ENCODE results near the gene FRMD1. TPM values are rescaled to one million over a fixed set of nuclear protein-coding genes. Genes with fewer than 3 reads are reported as not detected.

FRMD1 gene
- total RNA-seq, 3 donors from 2014 or later (not counting 1 experiment from before 2014, with no cell fraction given) = not detected

GRCh38 chr6:168054765-168055560, 24.0 kb downstream of the FRMD1 start:
- Histone ChIP-seq H3K4me3 (ENCODE audit: low read length) (no peak overlapping the region), H3K9me3 (ENCODE audit: control insufficient read depth, insufficient read depth, low read length) (no peaks in the 10 kb centered on the region), H3K27me3 (ENCODE audit: control insufficient read depth, insufficient read depth, low read length) (no peaks in the 10 kb centered on the region), H3K27ac (ENCODE audit: low read length) (no peak overlapping the region), H3K36me3 (ENCODE audit: control insufficient read depth, insufficient read depth, low read length) (no peaks in the 10 kb centered on the region), H3K4me1 (ENCODE audit: control insufficient read depth, insufficient read depth, low read length) (no peaks in the 10 kb centered on the region)
- no peak for ATAC-seq
- Mint-ChIP-seq H3K27ac (no peak overlapping the region), H3K27me3 (ENCODE audit: low read depth in 2 of 2) (no peaks in the 10 kb centered on the region), H3K9me3 (no peaks in the 10 kb centered on the region), H3K4me1 (no peaks in the 10 kb centered on the region), H3K4me3 (no peak overlapping the region), H3K36me3 (no peaks in the 10 kb centered on the region)
- TF ChIP-seq, protein P1, sequence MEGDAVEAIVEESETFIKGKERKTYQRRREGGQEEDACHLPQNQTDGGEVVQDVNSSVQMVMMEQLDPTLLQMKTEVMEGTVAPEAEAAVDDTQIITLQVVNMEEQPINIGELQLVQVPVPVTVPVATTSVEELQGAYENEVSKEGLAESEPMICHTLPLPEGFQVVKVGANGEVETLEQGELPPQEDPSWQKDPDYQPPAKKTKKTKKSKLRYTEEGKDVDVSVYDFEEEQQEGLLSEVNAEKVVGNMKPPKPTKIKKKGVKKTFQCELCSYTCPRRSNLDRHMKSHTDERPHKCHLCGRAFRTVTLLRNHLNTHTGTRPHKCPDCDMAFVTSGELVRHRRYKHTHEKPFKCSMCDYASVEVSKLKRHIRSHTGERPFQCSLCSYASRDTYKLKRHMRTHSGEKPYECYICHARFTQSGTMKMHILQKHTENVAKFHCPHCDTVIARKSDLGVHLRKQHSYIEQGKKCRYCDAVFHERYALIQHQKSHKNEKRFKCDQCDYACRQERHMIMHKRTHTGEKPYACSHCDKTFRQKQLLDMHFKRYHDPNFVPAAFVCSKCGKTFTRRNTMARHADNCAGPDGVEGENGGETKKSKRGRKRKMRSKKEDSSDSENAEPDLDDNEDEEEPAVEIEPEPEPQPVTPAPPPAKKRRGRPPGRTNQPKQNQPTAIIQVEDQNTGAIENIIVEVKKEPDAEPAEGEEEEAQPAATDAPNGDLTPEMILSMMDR (IDR thresholded peaks at IDR 0.05) = no peak
- intact Hi-C loops (cut with micrococcal nuclease) = no loop called here
- DNase-seq = no peak
- WGBS (ENCODE audit: insufficient coverage) = 89% methylated on average over 18 of the region's 18 CpGs

DNA sequence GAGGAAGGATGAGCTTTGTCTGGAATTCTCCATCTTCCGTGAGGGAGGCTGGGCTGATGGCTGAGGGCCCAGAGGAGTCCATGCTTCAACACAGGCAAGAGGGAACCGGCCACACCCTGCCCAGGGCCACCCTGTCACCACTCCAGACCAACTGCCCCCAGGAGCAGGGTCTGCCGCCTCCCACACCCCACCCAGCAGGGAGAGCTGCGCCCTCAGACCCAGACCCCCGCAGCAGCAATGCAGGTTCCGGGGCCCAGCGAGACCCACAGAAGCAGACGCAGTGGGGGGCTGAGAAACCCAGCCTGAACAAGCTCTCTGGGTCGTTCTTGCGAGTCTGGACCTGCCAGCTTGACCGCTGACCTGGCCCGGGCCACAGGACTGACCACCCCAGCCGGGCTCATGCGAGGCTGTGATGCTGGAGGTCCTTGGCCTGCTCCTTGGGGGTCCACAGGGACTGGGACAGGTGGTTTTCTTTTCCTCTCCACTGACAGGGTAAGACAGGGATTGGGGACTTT, 25.0 kb downstream of the FRMD1 start:
- ATAC-seq (no peak), DNase-seq (no peak)
- H3K4me3 ChIP-seq (ENCODE audit: low read length) = no peak overlapping the region
- no peaks in the 10 kb centered on the region for H3K27me3 Mint-ChIP-seq (ENCODE audit: low read depth in 2 of 2)
- no peak overlapping the region for H3K4me3 Mint-ChIP-seq
- TF ChIP-seq, protein P1 (IDR thresholded peaks at IDR 0.05) = no peak
- H3K9me3 Mint-ChIP-seq = no peaks in the 10 kb centered on the region
- H3K36me3 ChIP-seq (ENCODE audit: control insufficient read depth, insufficient read depth, low read length) = no peaks in the 10 kb centered on the region
- no peaks in the 10 kb centered on the region for H3K27me3 ChIP-seq (ENCODE audit: control insufficient read depth, insufficient read depth, low read length)
- intact Hi-C loops (cut with micrococcal nuclease) = no loop called here
- H3K36me3 Mint-ChIP-seq = no peaks in the 10 kb centered on the region
- H3K4me1 Mint-ChIP-seq = no peaks in the 10 kb centered on the region
- no peaks in the 10 kb centered on the region for H3K9me3 ChIP-seq (ENCODE audit: control insufficient read depth, insufficient read depth, low read length)
- H3K27ac Mint-ChIP-seq = no peak overlapping the region
- no peaks in the 10 kb centered on the region for H3K4me1 ChIP-seq (ENCODE audit: control insufficient read depth, insufficient read depth, low read length)
- WGBS (ENCODE audit: insufficient coverage) = 90% methylated on average over 14 of the region's 14 CpGs
- no peak overlapping the region for H3K27ac ChIP-seq (ENCODE audit: low read length)

- Histone ChIP-seq H3K4me1 (ENCODE audit: control insufficient read depth, insufficient read depth, low read length) (no peaks in the 10 kb centered on the region), H3K36me3 (ENCODE audit: control insufficient read depth, insufficient read depth, low read length) (no peaks in the 10 kb centered on the region), H3K9me3 (ENCODE audit: control insufficient read depth, insufficient read depth, low read length) (no peaks in the 10 kb centered on the region), H3K27me3 (ENCODE audit: control insufficient read depth, insufficient read depth, low read length) (no peaks in the 10 kb centered on the region), H3K27ac (ENCODE audit: low read length) (no peak overlapping the region), H3K4me3 (ENCODE audit: low read length) (no peak overlapping the region)
- 86% methylated on average over 38 of the region's 38 CpGs for WGBS (ENCODE audit: insufficient coverage)
- no peaks in the 10 kb centered on the region for H3K36me3 Mint-ChIP-seq
- TF ChIP-seq, protein P1 (IDR thresholded peaks at IDR 0.05) = no peak
- no peaks in the 10 kb centered on the region for H3K4me1 Mint-ChIP-seq
- H3K4me3 Mint-ChIP-seq = no peak overlapping the region
- DNase-seq = no peak
- H3K27ac Mint-ChIP-seq = no peak overlapping the region
- intact Hi-C loops (cut with micrococcal nuclease) = no loop called here
- no peaks in the 10 kb centered on the region for H3K9me3 Mint-ChIP-seq
- no peaks in the 10 kb centered on the region for H3K27me3 Mint-ChIP-seq (ENCODE audit: low read depth in 2 of 2)
- no peak for ATAC-seq
Observed at GRCh38 chr6:168053086-168053956, 25.7 kb downstream of the FRMD1 start.

Measured in natural killer cell (primary cell).